Keratinocyte (primary cell): ENCODE results near the gene MLLT3. TPM values are rescaled to one million over a fixed set of nuclear protein-coding genes. Genes with fewer than 3 reads are reported as not detected.
A peak's percentile ranks its signal among the peaks of the same experiment; 100 is the strongest.

ENCODE experiments used
- DNase-seq: peaks from one replicate; pipeline ENCODE4 v3.0.0-alpha.2; 2011; ENCODE audit warnings: low read depth, missing footprints, low spot score
- FAIRE-seq: peaks from 2 replicates; lab custom pipeline; 2011; peaks lifted over from hg19 to GRCh38; lab: Jason Lieb, UNC
- H2AFZ ChIP-seq: 2 replicates; pipeline ENCODE4 v1.6.0; 2012; ENCODE audit warnings: low read length, control low read depth, inconsistent platforms; ENCODE audit not compliant: control insufficient read depth
- H3K27ac ChIP-seq: 2 replicates; pipeline ENCODE4 v1.5.1; 2011; ENCODE audit warnings: low read length; ENCODE audit not compliant: control insufficient read depth, insufficient read depth
- H3K27me3 ChIP-seq: 3 replicates; pipeline ENCODE4 v1.6.0; 2011; ENCODE audit warnings: low read length; ENCODE audit not compliant: control insufficient read depth, insufficient read depth; ENCODE audit errors: extremely low read depth
- H3K36me3 ChIP-seq, 2 experiments: 2 replicates in 1 of 2; 3 replicates in 1 of 2; pipeline ENCODE4 v1.5.1; 2011; ENCODE audit warnings: low read length in 2 of 2, mild to moderate bottlenecking in 1 of 2; ENCODE audit not compliant: control insufficient read depth in 2 of 2, insufficient read depth in 2 of 2; ENCODE audit errors: extremely low read depth in 1 of 2
- H3K4me1 ChIP-seq: 3 replicates; pipeline ENCODE4 v1.5.1; 2011; ENCODE audit warnings: low read length; ENCODE audit not compliant: control insufficient read depth, insufficient read depth; ENCODE audit errors: extremely low read depth
- H3K4me2 ChIP-seq: 3 replicates; pipeline ENCODE4 v1.6.0; 2011; ENCODE audit warnings: low read depth, low read length; ENCODE audit not compliant: control insufficient read depth, insufficient read depth; ENCODE audit errors: extremely low read depth
- H3K4me3 ChIP-seq, 3 experiments: fragments of 200-600 bp in 1 of 3; sonication (generic) in 1 of 3; 2 replicates in 2 of 3; 3 replicates in 1 of 3; pipeline ENCODE4 v1.5.1; 2011 to 2016; ENCODE audit warnings: low read length in 3 of 3, mild to moderate bottlenecking in 3 of 3, control low read depth in 2 of 3, inconsistent platforms in 1 of 3, low read depth in 1 of 3, mixed read lengths in 1 of 3, mixed run types in 1 of 3, moderate library complexity in 1 of 3; ENCODE audit not compliant: control insufficient read depth in 2 of 3, insufficient read depth in 2 of 3; ENCODE audit errors: extremely low read depth in 1 of 3
- H3K79me2 ChIP-seq: 2 replicates; pipeline ENCODE4 v1.6.0; 2012; ENCODE audit warnings: low read length; ENCODE audit not compliant: control insufficient read depth, insufficient read depth
- H3K9ac ChIP-seq: 3 replicates; pipeline ENCODE4 v1.6.0; 2011; ENCODE audit warnings: low read length; ENCODE audit not compliant: control insufficient read depth, insufficient read depth; ENCODE audit errors: extremely low read depth
- H3K9me1 ChIP-seq: 3 replicates; pipeline ENCODE4 v1.6.0; 2011; ENCODE audit warnings: low read length; ENCODE audit not compliant: control insufficient read depth, insufficient read depth; ENCODE audit errors: extremely low read depth
- H3K9me3 ChIP-seq: 2 replicates; pipeline ENCODE4 v1.5.1; 2012; ENCODE audit warnings: low read depth, low read length; ENCODE audit not compliant: control insufficient read depth
- H4K20me1 ChIP-seq: 3 replicates; pipeline ENCODE4 v1.6.0; 2011; ENCODE audit warnings: low read length; ENCODE audit not compliant: control insufficient read depth, insufficient read depth; ENCODE audit errors: extremely low read depth
- EZH2 ChIP-seq: IDR thresholded peaks from one replicate; pipeline ENCODE4 v1.6.1; 2012; ENCODE audit warnings: inconsistent platforms, mild to moderate bottlenecking, low read length, moderate library complexity
- dilution Hi-C: fragments of 300-500 bp; cut with MboI; formaldehyde crosslinking; loops from one replicate; pipeline ENCODE4 v1.7.0; 2020; ENCODE audit warnings: low sequenced_read_pairs; ENCODE audit not compliant: extremely low pct_ligation_motif_present
- polyA plus RNA-seq, 5 experiments: library from polyadenylated mRNA; depleted of rRNA in 3 of 5; stranded (reverse) in 3 of 5; stranded (forward) in 1 of 5; unstranded in 1 of 5; fragments of >200 nt; gene quantifications; 1 replicate in 1 of 5; 2 replicates in 3 of 5; 3 replicates in 1 of 5; pipeline versions ENCODE4 v1.2.1 to v1.2.3, GENCODE V29; 2011 to 2012; ENCODE audit warnings: missing spikeins in 2 of 5, low read depth in 1 of 5, low replicate concordance in 1 of 5
- TF ChIP-seq, protein P1 (sequence below), 3 experiments: IDR thresholded peaks in 1 of 3; conservative IDR thresholded peaks in 1 of 3; optimal IDR thresholded peaks in 1 of 3; 2 replicates in 2 of 3; 3 replicates in 1 of 3; pipeline versions ENCODE3 to v1.5.1; 2011; ENCODE audit warnings: low read length in 3 of 3, mild to moderate bottlenecking in 3 of 3, moderate library complexity in 2 of 3, control low read depth in 1 of 3, inconsistent platforms in 1 of 3; ENCODE audit not compliant: insufficient read depth in 2 of 3; ENCODE audit errors: extremely low read depth in 1 of 3

Gene MLLT3
- polyA plus RNA-seq, 1 donor (not counting 4 experiments of a cell fraction or from before 2014, with no cell fraction given) = 17.0 TPM

DNA sequence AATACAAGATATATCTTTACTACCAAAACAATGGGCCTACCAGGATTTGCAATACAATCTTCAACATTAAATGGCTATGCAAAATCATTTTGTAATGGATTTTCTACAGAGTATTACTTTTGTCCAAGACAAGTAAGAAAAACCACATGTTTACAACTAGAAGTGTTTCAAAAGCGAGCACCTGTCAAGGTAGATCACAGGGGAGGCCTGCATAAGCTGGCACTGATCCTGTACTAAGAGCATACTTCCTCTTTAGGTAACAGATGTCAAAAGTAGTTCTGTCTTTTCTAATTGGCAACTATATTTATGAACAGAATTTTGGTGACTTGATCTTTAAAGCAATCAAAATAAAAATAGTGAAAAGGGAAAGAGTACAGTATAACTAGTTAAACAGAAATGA is 249.0 kb downstream of the MLLT3 start:
- H3K9ac ChIP-seq = no peak overlapping the region
- no peaks in the 10 kb centered on the region for H3K9me1 ChIP-seq
- no peaks in the 10 kb centered on the region for H3K9me3 ChIP-seq
- no peak overlapping the region for H3K27ac ChIP-seq
- no peak for DNase-seq
- no peaks in the 10 kb centered on the region for H3K27me3 ChIP-seq
- no peak for FAIRE-seq
- H4K20me1 ChIP-seq = no peaks in the 10 kb centered on the region
- no peaks in the 10 kb centered on the region for H3K79me2 ChIP-seq
- no peak overlapping the region for H3K4me2 ChIP-seq
- H2AFZ ChIP-seq = no peak overlapping the region
- dilution Hi-C loops = loop anchor here (25.0 kb wide), 1 partner anchor 436 kb away; no protein-coding TSS in a partner anchor
- no peaks in the 10 kb centered on the region for H3K4me1 ChIP-seq
- no peaks in the 10 kb centered on the region for H3K36me3 ChIP-seq
- H3K4me3 ChIP-seq = no peak overlapping the region
- TF ChIP-seq EZH2 = no peak
- TF ChIP-seq, protein P1, sequence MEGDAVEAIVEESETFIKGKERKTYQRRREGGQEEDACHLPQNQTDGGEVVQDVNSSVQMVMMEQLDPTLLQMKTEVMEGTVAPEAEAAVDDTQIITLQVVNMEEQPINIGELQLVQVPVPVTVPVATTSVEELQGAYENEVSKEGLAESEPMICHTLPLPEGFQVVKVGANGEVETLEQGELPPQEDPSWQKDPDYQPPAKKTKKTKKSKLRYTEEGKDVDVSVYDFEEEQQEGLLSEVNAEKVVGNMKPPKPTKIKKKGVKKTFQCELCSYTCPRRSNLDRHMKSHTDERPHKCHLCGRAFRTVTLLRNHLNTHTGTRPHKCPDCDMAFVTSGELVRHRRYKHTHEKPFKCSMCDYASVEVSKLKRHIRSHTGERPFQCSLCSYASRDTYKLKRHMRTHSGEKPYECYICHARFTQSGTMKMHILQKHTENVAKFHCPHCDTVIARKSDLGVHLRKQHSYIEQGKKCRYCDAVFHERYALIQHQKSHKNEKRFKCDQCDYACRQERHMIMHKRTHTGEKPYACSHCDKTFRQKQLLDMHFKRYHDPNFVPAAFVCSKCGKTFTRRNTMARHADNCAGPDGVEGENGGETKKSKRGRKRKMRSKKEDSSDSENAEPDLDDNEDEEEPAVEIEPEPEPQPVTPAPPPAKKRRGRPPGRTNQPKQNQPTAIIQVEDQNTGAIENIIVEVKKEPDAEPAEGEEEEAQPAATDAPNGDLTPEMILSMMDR (optimal IDR thresholded peaks at IDR 0.05 in 1 of 3, IDR thresholded peaks at IDR 0.05 in 1 of 3, conservative IDR thresholded peaks at IDR 0.05 in 1 of 3; ENCODE audit: extremely low read depth in 1 of 3, insufficient read depth in 2 of 3, low read length in 3 of 3) = no peak

DNA sequence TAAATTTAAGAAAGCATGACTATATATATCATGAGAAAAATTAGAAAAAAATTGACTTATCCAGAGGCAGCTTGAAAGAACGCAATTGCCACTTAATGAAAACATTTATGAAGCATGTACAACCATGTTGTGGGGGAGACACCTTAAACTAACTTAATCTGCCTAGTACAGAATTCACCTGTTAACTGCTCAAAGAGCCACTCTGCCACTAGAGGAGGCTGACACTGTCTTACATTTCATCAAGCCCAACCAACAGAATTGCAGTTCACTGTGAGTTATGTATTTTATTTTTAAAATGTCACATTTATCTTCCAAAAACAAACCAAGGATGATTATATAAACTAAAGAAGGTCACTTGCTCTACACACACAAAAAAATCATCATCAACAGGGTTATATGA is 252.9 kb downstream of the MLLT3 start:
- Histone ChIP-seq H2AFZ (no peak overlapping the region), H3K27me3 (no peaks in the 10 kb centered on the region), H3K79me2 (no peaks in the 10 kb centered on the region), H3K9ac (no peak overlapping the region), H3K36me3 (no peaks in the 10 kb centered on the region), H3K4me1 (no peaks in the 10 kb centered on the region), H3K9me3 (no peaks in the 10 kb centered on the region), H4K20me1 (no peaks in the 10 kb centered on the region), H3K9me1 (no peaks in the 10 kb centered on the region), H3K4me3 (no peak overlapping the region), H3K27ac (no peak overlapping the region), H3K4me2 (no peak overlapping the region)
- no peak for TF ChIP-seq EZH2
- TF ChIP-seq, protein P1 (optimal IDR thresholded peaks at IDR 0.05 in 1 of 3, IDR thresholded peaks at IDR 0.05 in 1 of 3, conservative IDR thresholded peaks at IDR 0.05 in 1 of 3; ENCODE audit: extremely low read depth in 1 of 3, insufficient read depth in 2 of 3, low read length in 3 of 3) = peak in 1 of 3 experiments; percentile 2
- no peak for FAIRE-seq
- dilution Hi-C loops = loop anchor here (25.0 kb wide), 1 partner anchor 432 kb away; no protein-coding TSS in a partner anchor
- no peak for DNase-seq
